ENCODE results near the gene ZNF652.
A peak's percentile ranks its signal among the peaks of the same experiment; 100 is the strongest.

Gene ZNF652

DNA sequence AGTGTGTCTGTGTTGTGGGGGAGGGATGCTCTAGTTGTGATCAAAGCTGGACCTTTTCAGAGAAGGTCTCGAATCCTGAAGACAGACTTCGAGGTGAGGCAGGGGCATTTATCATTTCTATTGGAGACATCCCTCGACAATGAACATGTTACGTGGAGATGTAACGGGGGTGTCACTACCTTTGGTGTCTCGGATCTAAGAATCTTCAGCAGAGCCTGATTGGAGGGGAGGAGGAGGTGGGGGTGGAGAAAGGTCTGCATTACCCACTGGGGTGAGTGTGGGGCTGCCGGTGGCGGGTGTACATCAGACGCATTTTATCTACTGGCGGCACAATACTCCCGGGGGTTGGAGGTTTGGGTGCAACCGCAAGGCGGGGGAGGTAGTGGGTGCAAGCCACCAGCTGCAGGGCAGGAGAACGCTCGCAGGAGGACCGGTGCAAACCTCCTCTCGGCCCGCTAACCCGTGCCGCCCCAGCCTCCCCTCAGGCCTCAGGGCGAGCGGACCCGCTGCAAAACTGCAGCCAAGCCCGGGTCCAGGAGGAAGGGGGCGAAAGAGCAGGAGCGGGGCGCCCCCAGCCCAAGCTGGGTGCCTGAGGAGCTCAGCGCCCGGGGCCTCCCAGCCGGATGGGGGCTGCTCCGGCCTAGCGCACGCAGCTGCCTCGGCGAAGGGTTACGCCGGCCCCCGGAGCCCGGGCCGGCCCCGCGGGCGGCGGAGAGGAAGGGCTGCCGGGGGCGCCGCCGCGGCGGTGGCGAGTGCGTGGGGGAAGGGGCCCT lies 735 bp downstream of the ZNF652 start:
- H3K4me1 ChIP-seq (ENCODE audit: control insufficient read depth in 1 of 2, insufficient read depth in 2 of 2, low read length in 2 of 2) = peaks cover 33 to 51% of the 10 kb centered on the region in 2 donors

DNA sequence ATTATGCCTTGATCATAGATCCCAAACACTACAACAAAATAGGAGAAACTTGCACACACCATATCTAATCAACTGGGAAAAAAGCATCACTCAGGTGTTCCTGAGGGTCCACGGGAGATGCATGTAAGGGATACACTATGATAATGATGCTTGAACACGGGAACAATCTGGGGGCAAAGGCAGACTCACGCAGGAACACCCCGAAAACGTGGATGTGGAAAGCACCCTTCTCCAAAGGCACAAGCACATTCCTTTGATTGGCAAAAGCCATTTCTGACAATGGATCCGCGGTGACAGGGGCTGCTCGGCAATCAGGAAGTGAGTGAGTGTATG lies 1.3 kb downstream of the ZNF652 start:
- Histone ChIP-seq H3K4me3 (ENCODE audit: low read depth in 1 of 2, low read length in 2 of 2) (peak overlapping the region; percentile 65 to 89), H3K27ac (ENCODE audit: low read depth, low read length) (no peak overlapping the region), H3K9ac (ENCODE audit: low read depth in 1 of 2, low read length in 2 of 2) (peak overlapping the region; percentile 63 to 64), H3K9me3 (ENCODE audit: control insufficient read depth in 1 of 2, low read length in 2 of 2) (no peaks in the 10 kb centered on the region), H3K4me1 (ENCODE audit: control insufficient read depth in 1 of 2, insufficient read depth in 2 of 2, low read length in 2 of 2) (peaks cover 33 to 51% of the 10 kb centered on the region in 2 donors), H3K27me3 (ENCODE audit: control insufficient read depth in 1 of 2, insufficient read depth in 2 of 2, low read length in 2 of 2) (no peaks in the 10 kb centered on the region), H3K36me3 (ENCODE audit: control insufficient read depth in 1 of 2, insufficient read depth in 2 of 2, low read length in 2 of 2) (no peaks in the 10 kb centered on the region)

More for the DNA sequence above, 735 bp downstream of the ZNF652 start:
- Histone ChIP-seq H3K27ac (ENCODE audit: low read depth, low read length) (peak overlapping the region; percentile 79), H3K4me3 (ENCODE audit: low read depth in 1 of 2, low read length in 2 of 2) (peak overlapping the region; percentile 65 to 89), H3K27me3 (ENCODE audit: control insufficient read depth in 1 of 2, insufficient read depth in 2 of 2, low read length in 2 of 2) (no peaks in the 10 kb centered on the region), H3K36me3 (ENCODE audit: control insufficient read depth in 1 of 2, insufficient read depth in 2 of 2, low read length in 2 of 2) (no peaks in the 10 kb centered on the region), H3K9me3 (ENCODE audit: control insufficient read depth in 1 of 2, low read length in 2 of 2) (no peaks in the 10 kb centered on the region), H3K9ac (ENCODE audit: low read depth in 1 of 2, low read length in 2 of 2) (peak overlapping the region; percentile 63 to 64)

GRCh38 chr17:49359990-49360795 lies 1.9 kb downstream of the ZNF652 start:
- no peaks in the 10 kb centered on the region for H3K27me3 ChIP-seq (ENCODE audit: control insufficient read depth in 1 of 2, insufficient read depth in 2 of 2, low read length in 2 of 2)
- H3K9ac ChIP-seq (ENCODE audit: low read depth in 1 of 2, low read length in 2 of 2) = peak overlapping the region; percentile 63 to 64
- H3K36me3 ChIP-seq (ENCODE audit: control insufficient read depth in 1 of 2, insufficient read depth in 2 of 2, low read length in 2 of 2) = no peaks in the 10 kb centered on the region
- H3K9me3 ChIP-seq (ENCODE audit: control insufficient read depth in 1 of 2, low read length in 2 of 2) = no peaks in the 10 kb centered on the region
- peak overlapping the region; percentile 11 for H3K27ac ChIP-seq (ENCODE audit: low read depth, low read length)
- peak overlapping the region; percentile 65 to 89 for H3K4me3 ChIP-seq (ENCODE audit: low read depth in 1 of 2, low read length in 2 of 2)
- peaks cover 33 to 51% of the 10 kb centered on the region in 2 donors for H3K4me1 ChIP-seq (ENCODE audit: control insufficient read depth in 1 of 2, insufficient read depth in 2 of 2, low read length in 2 of 2)

DNA sequence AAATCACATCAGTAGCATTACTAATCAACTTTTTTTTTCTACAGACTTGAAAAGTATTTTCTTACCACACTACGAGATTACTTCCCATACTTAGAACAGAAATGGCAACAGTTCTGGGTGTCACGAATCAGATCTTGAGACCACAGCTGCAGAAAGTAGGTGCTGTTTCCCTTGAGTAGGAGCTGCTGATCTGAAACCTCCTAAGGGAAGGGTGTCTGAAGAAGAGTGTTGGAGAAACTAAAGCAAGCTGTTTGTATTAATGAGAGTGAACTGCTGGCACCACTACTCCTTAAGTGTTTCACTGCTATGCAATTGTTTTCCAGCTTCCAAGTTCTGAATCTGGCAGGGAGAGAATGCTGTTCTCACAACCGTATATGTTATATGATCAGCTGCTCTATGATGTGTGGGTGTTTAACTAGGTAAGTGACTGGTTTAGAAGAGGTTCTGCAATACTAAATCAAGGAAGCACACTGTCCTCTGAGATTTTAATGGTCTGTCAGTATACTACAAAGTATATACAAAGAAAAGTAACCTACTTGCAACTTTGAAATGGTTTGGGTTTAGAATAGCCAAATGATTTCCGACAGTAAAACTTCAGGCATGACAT lies 3.3 kb downstream of the ZNF652 start:
- Histone ChIP-seq H3K36me3 (ENCODE audit: control insufficient read depth in 1 of 2, insufficient read depth in 2 of 2, low read length in 2 of 2) (no peaks in the 10 kb centered on the region), H3K27me3 (ENCODE audit: control insufficient read depth in 1 of 2, insufficient read depth in 2 of 2, low read length in 2 of 2) (no peaks in the 10 kb centered on the region), H3K4me3 (ENCODE audit: low read depth in 1 of 2, low read length in 2 of 2) (peak overlapping the region; percentile 65 to 89), H3K9me3 (ENCODE audit: control insufficient read depth in 1 of 2, low read length in 2 of 2) (no peaks in the 10 kb centered on the region), H3K27ac (ENCODE audit: low read depth, low read length) (no peak overlapping the region), H3K9ac (ENCODE audit: low read depth in 1 of 2, low read length in 2 of 2) (peak overlapping the region; percentile 27 to 63), H3K4me1 (ENCODE audit: control insufficient read depth in 1 of 2, insufficient read depth in 2 of 2, low read length in 2 of 2) (peaks cover 33 to 51% of the 10 kb centered on the region in 2 donors)

- Histone ChIP-seq H3K27ac (ENCODE audit: low read depth, low read length) (no peak overlapping the region), H3K4me3 (ENCODE audit: low read depth in 1 of 2, low read length in 2 of 2) (peak overlapping the region in 1 of 2 donors; percentile 8), H3K4me1 (ENCODE audit: control insufficient read depth in 1 of 2, insufficient read depth in 2 of 2, low read length in 2 of 2) (peaks cover 33 to 43% of the 10 kb centered on the region in 2 donors), H3K36me3 (ENCODE audit: control insufficient read depth in 1 of 2, insufficient read depth in 2 of 2, low read length in 2 of 2) (no peaks in the 10 kb centered on the region), H3K9ac (ENCODE audit: low read depth in 1 of 2, low read length in 2 of 2) (peak overlapping the region in 1 of 2 donors; percentile 5), H3K9me3 (ENCODE audit: control insufficient read depth in 1 of 2, low read length in 2 of 2) (no peaks in the 10 kb centered on the region), H3K27me3 (ENCODE audit: control insufficient read depth in 1 of 2, insufficient read depth in 2 of 2, low read length in 2 of 2) (no peaks in the 10 kb centered on the region)
These were observed 4.5 kb downstream of the ZNF652 start for GRCh38 chr17:49357516-49357915.

DNA sequence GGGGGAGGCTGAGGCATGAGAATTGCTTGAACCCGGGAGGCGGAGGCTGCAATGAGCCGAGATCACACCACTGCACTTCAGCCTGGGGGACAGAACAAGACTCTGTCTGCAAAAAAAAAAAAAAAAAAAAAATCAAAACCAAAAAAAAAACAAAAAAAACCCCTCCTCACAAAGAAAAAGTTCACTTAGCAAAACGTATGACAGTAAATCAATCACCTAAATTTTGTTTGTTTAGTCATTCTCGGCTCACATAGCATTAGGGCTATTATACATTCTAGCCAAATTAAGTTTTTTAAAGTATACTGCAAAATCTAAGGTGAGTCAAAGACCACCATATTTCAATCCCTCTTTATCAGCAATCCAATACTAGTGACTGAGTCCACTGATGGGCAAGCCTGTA lies 5.7 kb downstream of the ZNF652 start:
- Histone ChIP-seq H3K27ac (ENCODE audit: low read depth, low read length) (no peak overlapping the region), H3K27me3 (ENCODE audit: control insufficient read depth in 1 of 2, insufficient read depth in 2 of 2, low read length in 2 of 2) (no peaks in the 10 kb centered on the region), H3K36me3 (ENCODE audit: control insufficient read depth in 1 of 2, insufficient read depth in 2 of 2, low read length in 2 of 2) (no peaks in the 10 kb centered on the region), H3K9ac (ENCODE audit: low read depth in 1 of 2, low read length in 2 of 2) (no peak overlapping the region), H3K4me3 (ENCODE audit: low read depth in 1 of 2, low read length in 2 of 2) (no peak overlapping the region), H3K9me3 (ENCODE audit: control insufficient read depth in 1 of 2, low read length in 2 of 2) (no peaks in the 10 kb centered on the region), H3K4me1 (ENCODE audit: control insufficient read depth in 1 of 2, insufficient read depth in 2 of 2, low read length in 2 of 2) (peaks cover 33 to 42% of the 10 kb centered on the region in 2 donors)

GRCh38 chr17:49353607-49354006 lies 8.4 kb downstream of the ZNF652 start:
- H3K9ac ChIP-seq (ENCODE audit: low read depth in 1 of 2, low read length in 2 of 2) = no peak overlapping the region
- no peak overlapping the region for H3K27ac ChIP-seq (ENCODE audit: low read depth, low read length)
- no peaks in the 10 kb centered on the region for H3K9me3 ChIP-seq (ENCODE audit: control insufficient read depth in 1 of 2, low read length in 2 of 2)
- no peaks in the 10 kb centered on the region for H3K27me3 ChIP-seq (ENCODE audit: control insufficient read depth in 1 of 2, insufficient read depth in 2 of 2, low read length in 2 of 2)
- peaks cover 12 to 18% of the 10 kb centered on the region in 2 donors for H3K4me1 ChIP-seq (ENCODE audit: control insufficient read depth in 1 of 2, insufficient read depth in 2 of 2, low read length in 2 of 2)
- H3K4me3 ChIP-seq (ENCODE audit: low read depth in 1 of 2, low read length in 2 of 2) = no peak overlapping the region
- no peaks in the 10 kb centered on the region for H3K36me3 ChIP-seq (ENCODE audit: control insufficient read depth in 1 of 2, insufficient read depth in 2 of 2, low read length in 2 of 2)

- Histone ChIP-seq H3K36me3 (ENCODE audit: control insufficient read depth in 1 of 2, insufficient read depth in 2 of 2, low read length in 2 of 2) (no peaks in the 10 kb centered on the region), H3K4me3 (ENCODE audit: low read depth in 1 of 2, low read length in 2 of 2) (no peak overlapping the region), H3K27ac (ENCODE audit: low read depth, low read length) (no peak overlapping the region), H3K9ac (ENCODE audit: low read depth in 1 of 2, low read length in 2 of 2) (no peak overlapping the region), H3K27me3 (ENCODE audit: control insufficient read depth in 1 of 2, insufficient read depth in 2 of 2, low read length in 2 of 2) (no peaks in the 10 kb centered on the region), H3K9me3 (ENCODE audit: control insufficient read depth in 1 of 2, low read length in 2 of 2) (no peaks in the 10 kb centered on the region), H3K4me1 (ENCODE audit: control insufficient read depth in 1 of 2, insufficient read depth in 2 of 2, low read length in 2 of 2) (peaks cover 2 to 10% of the 10 kb centered on the region in 2 donors)
These were observed 9.4 kb downstream of the ZNF652 start for GRCh38 chr17:49352587-49353154.

DNA sequence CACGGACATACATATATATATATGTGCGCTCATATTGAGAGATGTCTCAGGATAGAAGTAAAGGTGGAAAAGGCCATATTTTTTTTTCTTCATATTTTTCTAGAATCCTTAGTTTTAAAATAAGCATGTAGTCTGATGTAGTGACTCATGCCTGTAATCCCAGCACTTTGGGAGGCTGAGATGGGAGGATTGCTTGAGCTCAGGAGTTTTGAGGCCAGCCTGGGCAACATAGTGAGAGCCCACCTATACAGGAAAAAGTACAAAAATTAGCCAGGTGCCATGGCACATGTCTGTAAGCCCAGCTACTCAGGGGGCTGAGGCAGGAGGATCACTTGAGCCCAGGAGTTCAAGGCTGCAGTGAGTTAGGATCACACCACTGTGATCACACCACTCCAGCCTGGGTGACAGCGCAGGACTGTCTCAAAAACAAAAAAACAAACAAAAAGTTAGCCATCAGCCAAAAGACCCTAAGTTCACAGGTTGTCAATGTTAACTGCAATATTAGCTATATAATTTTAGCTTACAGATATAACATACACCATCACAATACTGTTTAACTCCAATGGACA lies 10.4 kb downstream of the ZNF652 start:
- no peaks in the 10 kb centered on the region for H3K9me3 ChIP-seq (ENCODE audit: control insufficient read depth in 1 of 2, low read length in 2 of 2)
- no peak overlapping the region for H3K27ac ChIP-seq (ENCODE audit: low read depth, low read length)
- H3K9ac ChIP-seq (ENCODE audit: low read depth in 1 of 2, low read length in 2 of 2) = no peak overlapping the region
- H3K36me3 ChIP-seq (ENCODE audit: control insufficient read depth in 1 of 2, insufficient read depth in 2 of 2, low read length in 2 of 2) = no peaks in the 10 kb centered on the region
- H3K4me3 ChIP-seq (ENCODE audit: low read depth in 1 of 2, low read length in 2 of 2) = no peak overlapping the region
- peaks cover 0 to 2% of the 10 kb centered on the region in 2 donors for H3K4me1 ChIP-seq (ENCODE audit: control insufficient read depth in 1 of 2, insufficient read depth in 2 of 2, low read length in 2 of 2)
- H3K27me3 ChIP-seq (ENCODE audit: control insufficient read depth in 1 of 2, insufficient read depth in 2 of 2, low read length in 2 of 2) = no peaks in the 10 kb centered on the region
